ENCODE measurements around the gene CCDC40.

The CCDC40 gene, protein sequence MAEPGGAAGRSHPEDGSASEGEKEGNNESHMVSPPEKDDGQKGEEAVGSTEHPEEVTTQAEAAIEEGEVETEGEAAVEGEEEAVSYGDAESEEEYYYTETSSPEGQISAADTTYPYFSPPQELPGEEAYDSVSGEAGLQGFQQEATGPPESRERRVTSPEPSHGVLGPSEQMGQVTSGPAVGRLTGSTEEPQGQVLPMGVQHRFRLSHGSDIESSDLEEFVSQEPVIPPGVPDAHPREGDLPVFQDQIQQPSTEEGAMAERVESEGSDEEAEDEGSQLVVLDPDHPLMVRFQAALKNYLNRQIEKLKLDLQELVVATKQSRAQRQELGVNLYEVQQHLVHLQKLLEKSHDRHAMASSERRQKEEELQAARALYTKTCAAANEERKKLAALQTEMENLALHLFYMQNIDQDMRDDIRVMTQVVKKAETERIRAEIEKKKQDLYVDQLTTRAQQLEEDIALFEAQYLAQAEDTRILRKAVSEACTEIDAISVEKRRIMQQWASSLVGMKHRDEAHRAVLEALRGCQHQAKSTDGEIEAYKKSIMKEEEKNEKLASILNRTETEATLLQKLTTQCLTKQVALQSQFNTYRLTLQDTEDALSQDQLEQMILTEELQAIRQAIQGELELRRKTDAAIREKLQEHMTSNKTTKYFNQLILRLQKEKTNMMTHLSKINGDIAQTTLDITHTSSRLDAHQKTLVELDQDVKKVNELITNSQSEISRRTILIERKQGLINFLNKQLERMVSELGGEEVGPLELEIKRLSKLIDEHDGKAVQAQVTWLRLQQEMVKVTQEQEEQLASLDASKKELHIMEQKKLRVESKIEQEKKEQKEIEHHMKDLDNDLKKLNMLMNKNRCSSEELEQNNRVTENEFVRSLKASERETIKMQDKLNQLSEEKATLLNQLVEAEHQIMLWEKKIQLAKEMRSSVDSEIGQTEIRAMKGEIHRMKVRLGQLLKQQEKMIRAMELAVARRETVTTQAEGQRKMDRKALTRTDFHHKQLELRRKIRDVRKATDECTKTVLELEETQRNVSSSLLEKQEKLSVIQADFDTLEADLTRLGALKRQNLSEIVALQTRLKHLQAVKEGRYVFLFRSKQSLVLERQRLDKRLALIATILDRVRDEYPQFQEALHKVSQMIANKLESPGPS

DNA sequence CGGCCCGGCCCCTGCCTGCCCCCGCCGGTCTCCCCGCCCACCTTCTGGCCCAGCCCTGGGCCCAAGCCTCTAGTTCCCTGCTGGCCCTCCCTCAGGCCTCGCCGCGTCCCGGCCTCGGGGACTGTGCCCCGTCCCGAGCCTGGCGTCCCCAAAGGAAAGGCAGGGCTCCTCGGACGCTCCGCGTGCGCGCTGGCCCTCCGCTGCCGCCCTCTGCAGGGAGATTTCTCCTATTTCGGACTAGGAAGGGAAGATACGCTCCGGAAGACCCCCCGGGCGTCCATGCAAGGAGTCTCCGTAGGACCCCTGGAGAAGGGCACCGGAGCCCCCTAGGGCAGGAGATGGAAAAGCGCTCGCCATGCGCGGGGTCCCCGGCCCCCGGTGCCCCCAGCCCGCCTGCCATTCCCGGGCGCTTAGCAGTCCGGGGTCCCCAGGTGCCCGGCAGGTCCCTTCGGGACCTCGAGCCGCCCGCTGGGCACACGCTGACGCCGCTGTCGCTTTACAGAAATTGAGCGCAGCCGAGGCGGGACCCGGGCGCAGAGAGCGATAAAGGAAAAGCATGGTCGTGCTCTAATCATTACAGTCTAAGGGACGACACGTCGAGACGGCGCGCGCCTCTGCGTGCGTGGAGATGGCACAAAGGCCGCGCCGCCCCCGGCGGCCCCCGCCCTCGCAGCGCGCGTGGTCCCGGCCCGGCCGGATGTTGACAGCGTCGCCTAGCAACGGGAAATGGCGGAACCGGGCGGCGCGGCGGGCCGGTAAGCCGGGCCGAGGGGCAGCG lies at the start of gene CCDC40:
Gene CCDC40 (plus strand): TSS at position 706 of the 778 bp plus-strand sequence. CDS start 21 bp downstream, at position 727.
- Histone ChIP-seq H3K4me3 (peak within 1 kb of the TSS; percentile 68 to 84 (median 78)), H3K4me2 (peak within 1 kb of the TSS; percentile 91 to 100 (median 99)), H3K9me3 (replicated peaks in 1 of 11) (no peaks in the 10 kb centered on the region), H3K9ac (peak within 1 kb of the TSS; percentile 77 to 91 (median 85)), H4K20me1 (peaks cover 8 to 40% (median 21%) of the 10 kb centered on the region in 11 experiments; a peak in 16 of 22 replicates), H3K36me3 (no peaks in the 10 kb centered on the region), H3K27ac (peak within 1 kb of the TSS; percentile 66 to 86 (median 78)), H3K4me1 (peaks cover 14 to 53% (median 33%) of the 10 kb centered on the region in 10 experiments), H3K27me3 (peaks cover 27 to 71% (median 58%) of the 10 kb centered on the region in 11 experiments)
- TF ChIP-seq Cebpa-rat (IDR thresholded peaks at IDR 0.05) = no peak

DNA sequence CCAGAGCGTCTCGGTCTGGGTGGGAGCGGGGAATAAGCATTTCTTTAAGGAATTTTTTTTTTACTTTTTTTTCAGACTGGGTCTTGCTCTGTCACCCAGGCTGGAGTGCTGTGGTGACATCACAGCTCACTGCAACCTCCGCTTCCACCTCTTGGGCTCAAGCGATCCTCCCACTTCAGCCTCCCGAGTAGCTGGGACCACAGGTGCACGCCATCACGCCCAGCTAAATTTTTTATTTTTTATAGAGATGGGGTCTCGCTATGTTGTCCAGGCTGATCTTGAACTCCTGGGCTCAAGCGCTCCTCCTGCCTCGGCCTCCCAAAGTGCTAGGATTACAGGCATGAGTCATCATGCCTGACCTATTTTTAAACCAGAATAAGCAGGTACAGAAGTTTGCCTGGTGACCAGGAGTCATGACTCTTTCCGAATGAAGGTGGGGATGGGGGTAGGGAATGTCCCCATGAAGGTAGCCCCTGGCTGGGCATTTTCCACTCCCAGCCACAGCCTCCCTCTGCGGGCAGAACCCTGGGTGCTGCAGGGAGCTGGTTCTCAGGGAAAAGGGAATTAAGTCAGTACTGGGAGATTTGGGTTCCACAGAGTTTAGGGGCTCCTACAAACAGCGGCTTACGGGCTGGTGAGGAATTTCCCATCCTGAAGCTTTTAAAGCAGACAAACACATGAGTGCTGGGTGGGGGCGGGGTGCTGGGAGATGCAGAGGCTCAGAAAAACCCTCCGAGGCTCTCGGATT lies 49.1 kb upstream of the CCDC40 start:
- TF ChIP-seq Cebpa-rat (IDR thresholded peaks at IDR 0.05) = no peak
- H3K27me3 ChIP-seq = peaks cover 0 to 35% (median 17%) of the 10 kb centered on the region in 11 experiments; a peak in 14 of 22 replicates
- peaks cover 5 to 60% (median 24%) of the 10 kb centered on the region in 11 experiments; a peak in 14 of 22 replicates for H4K20me1 ChIP-seq
- H3K27ac ChIP-seq = peak overlapping the region in 2 of 11 experiments; percentile 26 to 44; a peak in 3 of 22 replicates
- peak overlapping the region in 6 of 11 experiments; percentile 6 to 59 (median 36); a peak in 7 of 22 replicates for H3K9ac ChIP-seq
- no peaks in the 10 kb centered on the region for H3K36me3 ChIP-seq
- peaks cover 34 to 92% (median 85%) of the 10 kb centered on the region in 10 experiments for H3K4me1 ChIP-seq
- H3K4me2 ChIP-seq = peak overlapping the region; percentile 64 to 91 (median 83); a peak in 21 of 22 replicates
- no peaks in the 10 kb centered on the region for H3K9me3 ChIP-seq (replicated peaks in 1 of 11)
- no peak overlapping the region for H3K4me3 ChIP-seq

DNA sequence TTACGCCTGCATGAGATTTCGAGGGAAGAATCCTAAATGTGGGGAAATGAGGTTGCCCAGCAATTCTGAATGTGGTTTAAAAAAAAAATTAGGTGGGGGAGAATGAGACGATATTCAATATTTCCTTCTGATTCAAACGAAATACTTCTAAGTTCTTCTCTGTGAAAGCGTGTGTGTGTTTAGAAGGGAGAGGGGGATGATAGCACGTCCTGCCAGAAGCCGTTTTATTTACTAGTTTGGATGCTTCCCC lies 48.6 kb upstream of the CCDC40 start:
- Histone ChIP-seq H4K20me1 (peaks cover 5 to 57% (median 22%) of the 10 kb centered on the region in 11 experiments; a peak in 14 of 22 replicates), H3K4me3 (peak overlapping the region in 2 of 10 experiments; percentile 6 to 7; a peak in 1 of 20 replicates), H3K27me3 (peaks cover 0 to 36% (median 17%) of the 10 kb centered on the region in 11 experiments; a peak in 14 of 22 replicates), H3K36me3 (no peaks in the 10 kb centered on the region), H3K9ac (peak overlapping the region in 10 of 11 experiments; percentile 6 to 59 (median 30); a peak in 12 of 22 replicates), H3K4me2 (peak overlapping the region; percentile 64 to 91 (median 83)), H3K27ac (peak overlapping the region in 7 of 11 experiments; percentile 5 to 57 (median 26); a peak in 7 of 22 replicates), H3K4me1 (peaks cover 39 to 96% (median 89%) of the 10 kb centered on the region in 10 experiments), H3K9me3 (replicated peaks in 1 of 11) (no peaks in the 10 kb centered on the region)
- TF ChIP-seq Cebpa-rat (IDR thresholded peaks at IDR 0.05) = no peak

DNA sequence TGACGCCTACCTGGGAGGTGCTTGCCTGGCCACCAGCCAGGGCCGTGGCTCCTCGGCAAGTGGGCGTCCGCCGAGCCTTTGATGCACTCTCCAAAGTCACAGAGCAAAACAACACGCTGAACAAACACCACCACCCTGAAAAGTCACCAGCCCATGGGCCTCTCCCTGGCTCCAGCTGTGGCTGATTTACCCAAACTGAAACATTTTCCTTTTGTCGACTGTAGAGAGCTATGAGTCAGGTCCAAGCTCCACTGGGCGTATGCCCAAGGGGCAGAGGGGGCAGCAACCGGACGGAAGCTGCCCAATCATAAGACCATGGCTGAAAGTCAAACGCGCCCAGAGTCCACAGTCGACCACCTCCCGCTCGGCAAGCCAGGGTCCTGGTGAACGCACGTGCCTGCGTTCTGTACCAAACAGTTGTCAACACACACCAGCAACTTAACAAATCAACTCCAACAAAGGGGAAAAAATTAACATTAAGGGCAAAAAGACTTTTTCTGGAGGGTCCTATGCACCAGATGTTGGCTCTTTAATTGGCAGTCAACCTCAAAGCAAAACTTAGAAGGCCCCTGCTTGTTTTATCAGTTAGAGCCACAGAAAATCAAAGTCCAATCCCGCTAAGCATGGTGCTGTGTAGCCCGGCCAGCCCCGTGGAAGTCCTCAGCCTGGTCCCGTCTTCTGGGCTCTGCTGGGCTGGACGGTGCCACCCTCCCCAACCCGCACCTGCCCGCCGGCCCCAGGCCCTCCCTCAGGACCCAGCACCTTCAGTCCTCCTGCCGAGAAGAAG lies 48.1 kb upstream of the CCDC40 start:
- peak overlapping the region in 2 of 10 experiments; percentile 6 to 7; a peak in 1 of 20 replicates for H3K4me3 ChIP-seq
- H3K27me3 ChIP-seq = peaks cover 0 to 36% (median 17%) of the 10 kb centered on the region in 11 experiments; a peak in 14 of 22 replicates
- H3K9me3 ChIP-seq (replicated peaks in 1 of 11) = no peaks in the 10 kb centered on the region
- H3K27ac ChIP-seq = peak overlapping the region in 7 of 11 experiments; percentile 5 to 57 (median 26); a peak in 8 of 22 replicates
- peaks cover 40 to 96% (median 89%) of the 10 kb centered on the region in 10 experiments for H3K4me1 ChIP-seq
- no peak; a peak in 1 of 22 replicates for TF ChIP-seq Cebpa-rat (IDR thresholded peaks at IDR 0.05)
- no peaks in the 10 kb centered on the region for H3K36me3 ChIP-seq
- H3K4me2 ChIP-seq = peak overlapping the region; percentile 64 to 91 (median 83)
- H4K20me1 ChIP-seq = peaks cover 5 to 52% (median 19%) of the 10 kb centered on the region in 11 experiments; a peak in 14 of 22 replicates
- H3K9ac ChIP-seq = peak overlapping the region in 10 of 11 experiments; percentile 6 to 59 (median 38); a peak in 12 of 22 replicates

DNA sequence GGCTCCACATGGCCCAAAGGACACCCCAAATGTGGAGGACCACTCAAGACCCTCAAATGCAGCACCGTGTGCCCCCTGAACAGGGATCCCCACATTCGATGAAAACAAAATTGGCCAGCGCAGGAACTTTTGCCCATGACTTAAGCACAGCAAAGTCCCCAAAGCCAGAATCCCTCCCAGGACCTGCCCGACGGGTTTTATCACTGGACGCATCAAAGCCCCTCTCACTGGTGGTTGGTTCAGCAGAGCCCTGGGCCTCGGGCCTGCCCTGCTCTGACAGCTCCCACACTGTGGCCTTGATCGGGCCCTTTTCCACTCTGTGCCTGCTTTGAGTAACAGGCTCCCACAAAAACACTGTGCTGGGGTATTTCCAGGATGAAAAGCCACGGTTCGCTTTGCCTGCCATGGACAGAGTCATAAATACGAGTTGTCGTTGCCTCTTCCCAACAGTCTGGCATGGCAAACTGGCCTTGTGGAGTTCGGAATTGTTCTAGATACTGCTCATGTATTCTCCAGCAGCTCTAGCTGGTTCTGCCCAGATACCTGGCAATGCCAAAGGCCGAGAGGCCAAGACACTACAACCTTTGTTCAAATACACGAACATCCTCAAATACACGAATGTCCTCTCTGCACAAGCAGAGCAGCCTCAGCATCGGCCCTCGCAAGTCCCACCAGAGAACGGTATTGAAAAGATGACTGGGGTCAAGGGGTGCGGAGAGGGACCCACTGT lies 47.2 kb upstream of the CCDC40 start:
- Histone ChIP-seq H3K4me1 (peaks cover 45 to 96% (median 90%) of the 10 kb centered on the region in 10 experiments), H3K4me2 (peak overlapping the region; percentile 64 to 91 (median 83); a peak in 21 of 22 replicates), H3K9me3 (replicated peaks in 1 of 11) (no peaks in the 10 kb centered on the region), H4K20me1 (peaks cover 5 to 50% (median 17%) of the 10 kb centered on the region in 11 experiments; a peak in 14 of 22 replicates), H3K27me3 (peaks cover 0 to 36% (median 17%) of the 10 kb centered on the region in 11 experiments; a peak in 14 of 22 replicates), H3K9ac (peak overlapping the region in 3 of 11 experiments; percentile 2 to 59 (median 46); a peak in 4 of 22 replicates), H3K36me3 (no peaks in the 10 kb centered on the region), H3K4me3 (no peak overlapping the region), H3K27ac (peak overlapping the region in 1 of 11 experiments; percentile 44; a peak in 3 of 22 replicates)
- TF ChIP-seq Cebpa-rat (IDR thresholded peaks at IDR 0.05) = no peak

DNA sequence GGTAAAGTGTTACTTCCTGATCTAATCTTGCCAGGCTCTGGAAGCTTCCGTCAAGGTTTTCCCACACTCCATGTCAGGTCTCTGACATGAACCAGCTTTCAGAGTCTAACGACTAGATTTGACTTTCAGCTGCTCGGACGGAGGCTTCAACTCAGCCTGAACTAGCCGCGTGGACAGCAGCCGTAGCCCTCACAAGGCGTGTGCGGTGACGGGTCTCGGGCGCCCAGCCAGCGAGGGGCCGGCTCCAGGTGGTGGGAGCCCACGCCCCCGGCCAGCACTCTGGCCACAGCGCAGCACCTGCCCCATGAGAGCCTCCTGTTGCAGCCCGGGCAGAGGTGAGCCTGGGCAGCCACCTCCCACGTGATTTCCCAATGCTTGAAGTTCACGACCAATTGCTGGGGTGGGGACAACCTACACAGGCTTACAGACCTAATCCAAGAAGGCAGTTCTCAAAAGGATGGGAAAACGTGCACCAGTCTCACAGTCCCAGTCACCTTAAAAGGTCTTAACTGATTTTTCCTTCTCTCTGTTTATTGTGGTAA lies 46.3 kb upstream of the CCDC40 start:
- Histone ChIP-seq H3K4me3 (no peak overlapping the region), H3K27me3 (peaks cover 0 to 36% (median 17%) of the 10 kb centered on the region in 11 experiments; a peak in 14 of 22 replicates), H3K27ac (no peak overlapping the region), H3K9me3 (replicated peaks in 1 of 11) (no peaks in the 10 kb centered on the region), H4K20me1 (peaks cover 3 to 47% (median 17%) of the 10 kb centered on the region in 11 experiments; a peak in 14 of 22 replicates), H3K36me3 (no peaks in the 10 kb centered on the region), H3K9ac (0 out of 22 replicates have a peak overlapping the region, but pooled peaks of 1 of the 11 experiments have one; percentile 49), H3K4me2 (peak overlapping the region in 8 of 11 experiments; percentile 11 to 91 (median 81); a peak in 9 of 22 replicates), H3K4me1 (peaks cover 53 to 97% (median 91%) of the 10 kb centered on the region in 10 experiments)
- TF ChIP-seq Cebpa-rat (IDR thresholded peaks at IDR 0.05) = no peak

Data from BLaER1 treated with 17β-estradiol and CSF1 and Interleukin-3, amounts not matched to agents 10 nM and 100 nM (cell line).